ENCODE results near the gene TTC34. TPM values are rescaled to one million over a fixed set of nuclear protein-coding genes. Genes with fewer than 3 reads are reported as not detected.

TTC34 gene
- total RNA-seq, 4 donors from 2014 or later = not detected

GRCh38 chr1:2587860-2588571, 213.5 kb downstream of the TTC34 start:
- intact Hi-C loops (cut with DNase I; ENCODE audit: low total_unique reads) = loop anchor here (5.0 kb wide), 1 partner anchor 391 kb away; no protein-coding TSS in a partner anchor
- in situ Hi-C loops (cut with MboI; ENCODE audit: low sequenced_read_pairs in 4 of 4) = loop anchor here in 2 of 4 donors (25.0 kb wide), 1 partner anchor 401 kb away; the partner anchor contains the start of gene FAAP20 (in 2 of the 2)
- DNase-seq (no peak), ATAC-seq (no peak)
- Histone ChIP-seq H3K36me3 (no peaks in the 10 kb centered on the region), H3K4me3 (peak overlapping the region in 1 of 4 donors; percentile 75), H3K27me3 (peaks cover 0 to 5% (median 0%) of the 10 kb centered on the region in 3 donors), H3K9me3 (no peaks in the 10 kb centered on the region), H3K27ac (no peak overlapping the region), H3K4me1 (peaks cover 11 to 17% of the 10 kb centered on the region in 2 donors)
- no peak for TF ChIP-seq POLR2A (IDR thresholded peaks at IDR 0.05)

- peaks cover 11 to 17% of the 10 kb centered on the region in 2 donors for H3K4me1 ChIP-seq
- intact Hi-C loops (cut with DNase I; ENCODE audit: low total_unique reads) = loop anchor here (5.0 kb wide), 1 partner anchor 390 kb away; no protein-coding TSS in a partner anchor
- ATAC-seq (no peak), DNase-seq (no peak)
- no peaks in the 10 kb centered on the region for H3K36me3 ChIP-seq
- in situ Hi-C loops (cut with MboI; ENCODE audit: low sequenced_read_pairs in 4 of 4) = loop anchor here in 2 of 4 donors (25.0 kb wide), 1 partner anchor 400 kb away; the partner anchor contains the start of gene FAAP20 (in 2 of the 2)
- H3K9me3 ChIP-seq = no peaks in the 10 kb centered on the region
- H3K27me3 ChIP-seq = no peaks in the 10 kb centered on the region
- TF ChIP-seq POLR2A (IDR thresholded peaks at IDR 0.05) (no peak), CTCF (IDR thresholded peaks at IDR 0.05 in 4 of 5, conservative IDR thresholded peaks at IDR 0.05 in 1 of 5) (no peak)
- peak overlapping the region; percentile 87 to 97 (median 91) for H3K27ac ChIP-seq
- H3K4me3 ChIP-seq = peak overlapping the region; percentile 65 to 92 (median 71)
Observed at GRCh38 chr1:2587071-2587859, 214.2 kb downstream of the TTC34 start.

GRCh38 chr1:2586154-2587070, 215.1 kb downstream of the TTC34 start, which contains the start of gene PRXL2B:
TSS of gene PRXL2B (plus strand) at chr1:2586777. CDS start at chr1:2586886, 109 bp downstream.
- intact Hi-C loops (cut with DNase I; ENCODE audit: low total_unique reads) = loop anchor here (1.0 to 5.0 kb wide), 3 partner anchors 60 to 389 kb away; partner anchors contain the start of genes PANK4 and PEX10
- peak; percentile 92 to 93 for ATAC-seq
- H3K27ac ChIP-seq = peak within 1 kb of the TSS; percentile 87 to 97 (median 91)
- in situ Hi-C loops (cut with MboI; ENCODE audit: low sequenced_read_pairs in 4 of 4) = loop anchor here in 2 of 4 donors (25.0 kb wide), 1 partner anchor 399 kb away; the partner anchor contains the start of gene FAAP20 (in 2 of the 2)
- H3K27me3 ChIP-seq = peaks cover 0 to 8% (median 6%) of the 10 kb centered on the region in 3 donors
- no peaks in the 10 kb centered on the region for H3K9me3 ChIP-seq
- TF ChIP-seq CTCF (IDR thresholded peaks at IDR 0.05 in 4 of 5, conservative IDR thresholded peaks at IDR 0.05 in 1 of 5) (no peak), POLR2A (IDR thresholded peaks at IDR 0.05) (peak; percentile 79 to 83)
- no peaks in the 10 kb centered on the region for H3K36me3 ChIP-seq
- H3K4me3 ChIP-seq = peak within 1 kb of the TSS; percentile 65 to 92 (median 71)
- peaks cover 11 to 17% of the 10 kb centered on the region in 2 donors for H3K4me1 ChIP-seq
- DNase-seq = peak; percentile 98

Other genes starting within 250 kb of the TTC34 start
- 10 to 100 TPM in 1 of 4 donors, 1 to 10 TPM in 3; 3.4 to 11.5 (median 5.0) TPM for gene TNFRSF14, start 245.3 kb downstream of the TTC34 start, total RNA-seq
- gene PRXL2B, start 214.9 kb downstream of the TTC34 start, total RNA-seq = 1 to 10 TPM in 2 of 4 donors, under 1 TPM in 2; 0.52 to 2.7 (median 1.1) TPM
- not detected for gene MMEL1, start 168.7 kb downstream of the TTC34 start, total RNA-seq
- gene ACTRT2, start 219.8 kb upstream of the TTC34 start, total RNA-seq = not detected